Kidney (tissue), 14 donors: ENCODE data around the gene EPHA4. TPM values are rescaled to one million over a fixed set of nuclear protein-coding genes. Genes with fewer than 3 reads are reported as not detected.

Source experiments
- DNase-seq, 5 donors: peaks; one replicate each; pipeline ENCODE4 v3.0.0-alpha.2; 2013 to 2020
- FAIRE-seq: peaks from 2 replicates; lab custom pipeline; 2012; peaks lifted over from hg19 to GRCh38; lab: Jason Lieb, UNC
- H3K27ac ChIP-seq, 2 donors: one replicate each; pipeline ENCODE4 v1.7.0; 2013; ENCODE audit warnings: low read depth in 2 of 2, low read length in 2 of 2, inconsistent platforms in 1 of 2
- H3K27me3 ChIP-seq: one replicate; pipeline ENCODE4 v1.7.1; 2013; ENCODE audit warnings: low read length, inconsistent platforms; ENCODE audit not compliant: control insufficient read depth, insufficient read depth
- H3K36me3 ChIP-seq, 3 donors: one replicate each; pipeline versions ENCODE4 v1.7.0 to v1.7.1; 2013; ENCODE audit warnings: low read length in 3 of 3, control low read depth in 1 of 3, inconsistent platforms in 1 of 3; ENCODE audit not compliant: insufficient read depth in 3 of 3, control insufficient read depth in 2 of 3
- H3K4me1 ChIP-seq, 3 donors: one replicate each; pipeline versions ENCODE4 v1.7.0 to v1.7.1; 2013; ENCODE audit warnings: low read length in 3 of 3, inconsistent platforms in 1 of 3, low read depth in 1 of 3; ENCODE audit not compliant: control insufficient read depth in 2 of 3, insufficient read depth in 2 of 3
- H3K4me3 ChIP-seq, 3 donors: one replicate each; pipeline versions ENCODE4 v1.7.0 to v1.8.1; 2013; ENCODE audit warnings: low read length in 3 of 3, control low read depth in 1 of 3, inconsistent platforms in 1 of 3
- H3K9ac ChIP-seq, 3 donors: one replicate each; pipeline versions ENCODE4 v1.7.0 to v1.7.1; 2013; ENCODE audit warnings: low read length in 3 of 3, control low read depth in 1 of 3, inconsistent platforms in 1 of 3
- H3K9me3 ChIP-seq, 3 donors: one replicate each; pipeline versions ENCODE4 v1.7.0 to v1.7.1; 2013; ENCODE audit warnings: low read length in 3 of 3, control low read depth in 1 of 3, inconsistent platforms in 1 of 3; ENCODE audit not compliant: control insufficient read depth in 2 of 3, insufficient read depth in 1 of 3
- CTCF ChIP-seq: IDR thresholded peaks from 3 replicates; pipeline ENCODE4 v1.5.1; 2012; ENCODE audit warnings: mild to moderate bottlenecking, moderate library complexity, borderline replicate concordance; ENCODE audit not compliant: insufficient read depth; ENCODE audit errors: extremely low read depth
- intact Hi-C: fragments of 100-400 bp; cut with DNase I; formaldehyde crosslinking; loops from one replicate; pipeline ENCODE4 v1.11.1; 2022
- polyA plus RNA-seq: library from polyadenylated mRNA; stranded (reverse); fragments of 350-450 nt; fragmentation: Illumina TruSeq; extraction: RNeasy Lipid Tissue Mini Kit (QIAGEN cat#74804); gene quantifications from one replicate; pipeline ENCODE4 v1.2.3, GENCODE V29; 2014; ENCODE audit warnings: low read depth, low replicate concordance; ENCODE audit not compliant: insufficient read depth
- total RNA-seq: library from RNA; stranded (reverse); fragmentation: NEBNext Ultra II Directional; extraction: Animal tissue kit (Norgen Biotek cat#: 25700); gene quantifications from one replicate; pipeline ENCODE4 v1.2.1, GENCODE V29; 2021
- donor health status: control.
- donor health status: control.
- donor health status: control.
- donor health status: control.
- donor health status: control.
- donor health status: DM: yes; HTN: yes; CAD: no.
- donor health status: Normal renal cell carcinoma (clear cell type).

EPHA4 gene
- total and polyA plus RNA-seq, 2 donors from 2014 or later: 4.8 to 38.0 TPM

DNA sequence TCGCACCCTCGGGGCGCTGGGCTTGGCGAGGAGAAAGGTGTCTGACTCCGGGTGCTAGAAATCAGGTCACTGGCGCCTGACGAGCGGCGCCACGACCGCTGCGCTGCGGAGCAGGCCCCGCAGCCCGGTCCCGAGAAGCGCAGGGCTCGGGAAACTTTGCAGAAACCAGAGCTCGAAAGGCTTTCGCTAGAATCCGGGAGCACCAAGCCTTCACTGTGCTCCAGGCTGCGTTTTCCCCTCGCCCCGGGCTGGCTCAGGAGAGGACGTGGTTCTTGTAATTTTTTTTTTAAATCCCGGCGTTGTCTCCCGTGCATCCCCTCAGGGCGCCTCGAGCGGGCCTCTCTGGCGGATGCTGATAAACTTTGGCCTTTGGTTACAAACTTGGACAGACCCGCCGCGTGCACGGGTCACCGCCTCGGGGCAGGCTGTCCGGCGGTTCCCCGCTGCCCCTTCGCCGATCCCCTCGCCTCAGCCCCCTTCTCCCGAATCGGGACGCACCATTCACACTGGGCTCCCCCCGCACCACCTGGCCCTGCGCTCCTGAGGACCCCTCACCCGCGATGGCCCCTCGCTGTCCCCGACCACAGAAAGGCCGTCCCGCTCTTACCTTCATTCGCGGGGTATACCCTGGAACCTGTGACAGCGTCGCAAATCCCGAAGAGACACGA is 419 bp downstream of the EPHA4 start:
- peaks cover 0 to 13% (median 4%) of the 10 kb centered on the region in 3 donors for H3K4me1 ChIP-seq
- no peak for FAIRE-seq
- no peaks in the 10 kb centered on the region for H3K27me3 ChIP-seq
- TF ChIP-seq CTCF: no peak
- intact Hi-C loops: loop anchor here (10.0 kb wide), 2 partner anchors 887 to 1837 kb away; no protein-coding TSS in a partner anchor
- H3K36me3 ChIP-seq: no peaks in the 10 kb centered on the region
- H3K4me3 ChIP-seq: peak overlapping the region; percentile 80 to 98 (median 80)
- DNase-seq: peak in 4 of 5 donors; percentile 51 to 84 (median 73)
- peak overlapping the region; percentile 5 to 71 (median 71) for H3K9ac ChIP-seq
- H3K9me3 ChIP-seq: no peaks in the 10 kb centered on the region
- H3K27ac ChIP-seq: peak overlapping the region in 1 of 2 donors; percentile 76

GRCh38 chr2:221571025-221571550 is 1.0 kb downstream of the EPHA4 start:
- peak; percentile 30 to 68 (median 48) for DNase-seq
- H3K36me3 ChIP-seq: no peaks in the 10 kb centered on the region
- peak overlapping the region; percentile 80 to 98 (median 80) for H3K4me3 ChIP-seq
- no peaks in the 10 kb centered on the region for H3K9me3 ChIP-seq
- no peak for FAIRE-seq
- TF ChIP-seq CTCF: no peak
- no peak overlapping the region for H3K27ac ChIP-seq
- no peaks in the 10 kb centered on the region for H3K27me3 ChIP-seq
- intact Hi-C loops: loop anchor here (10.0 kb wide), 2 partner anchors 886 to 1836 kb away; no protein-coding TSS in a partner anchor
- H3K9ac ChIP-seq: peak overlapping the region in 2 of 3 donors; percentile 71
- peaks cover 0 to 13% (median 4%) of the 10 kb centered on the region in 3 donors for H3K4me1 ChIP-seq

DNA sequence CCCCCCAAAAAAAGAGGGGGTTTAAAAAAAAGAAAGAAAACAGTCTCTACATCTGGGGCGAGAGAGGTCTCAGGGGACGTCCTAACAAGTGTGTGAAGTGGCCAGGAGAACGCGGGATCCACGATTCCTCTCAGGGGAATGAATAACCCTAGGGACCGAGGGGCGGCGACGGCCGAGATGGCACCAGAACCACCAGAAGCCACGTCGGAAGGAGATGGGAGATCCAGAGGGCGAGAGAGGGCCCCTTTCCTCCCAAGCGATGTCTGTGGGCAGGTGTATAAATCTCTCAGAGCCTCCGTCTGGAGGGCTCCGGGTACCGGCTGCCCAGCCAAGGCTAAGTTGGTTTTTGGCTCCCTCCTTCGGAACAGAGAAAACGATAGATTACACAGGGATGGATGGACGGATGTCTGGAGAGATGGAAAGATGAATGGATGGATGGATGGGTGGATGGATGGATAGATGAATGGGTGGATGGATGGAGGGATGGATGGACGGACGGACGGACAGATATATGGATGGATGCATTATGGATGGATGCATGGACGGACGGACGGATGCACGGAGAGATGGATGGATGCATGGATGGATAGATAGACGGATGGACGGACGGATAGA is 1.7 kb downstream of the EPHA4 start:
- peak overlapping the region; percentile 80 to 98 (median 80) for H3K4me3 ChIP-seq
- intact Hi-C loops: loop anchor here (10.0 kb wide), 2 partner anchors 886 to 1836 kb away; no protein-coding TSS in a partner anchor
- H3K9me3 ChIP-seq: no peaks in the 10 kb centered on the region
- DNase-seq: peak; percentile 58 to 80 (median 71)
- no peak for FAIRE-seq
- TF ChIP-seq CTCF: no peak
- H3K27ac ChIP-seq: no peak overlapping the region
- H3K9ac ChIP-seq: peak overlapping the region in 1 of 3 donors; percentile 71
- H3K36me3 ChIP-seq: no peaks in the 10 kb centered on the region
- H3K4me1 ChIP-seq: peaks cover 0 to 13% (median 4%) of the 10 kb centered on the region in 3 donors
- H3K27me3 ChIP-seq: no peaks in the 10 kb centered on the region
